Myocyte (in vitro differentiated cells): ENCODE data around the gene IL12RB2. TPM values are rescaled to one million over a fixed set of nuclear protein-coding genes. Genes with fewer than 3 reads are reported as not detected.
A peak's percentile ranks its signal among the peaks of the same experiment; 100 is the strongest.

Experiments
- DNase-seq: peaks from one replicate; pipeline ENCODE4 v3.0.0-alpha.2; 2012; ENCODE audit warnings: low read depth
- polyA plus RNA-seq: library from polyadenylated mRNA; unstranded; fragments of >200 nt; gene quantifications from one replicate; pipeline ENCODE4 v1.2.1, GENCODE V29; 2012; ENCODE audit warnings: missing spikeins
- total RNA-seq: library from RNA; depleted of rRNA; stranded (reverse); fragments of >200 nt; gene quantifications from 2 replicates; pipeline ENCODE4 v1.2.3, GENCODE V29; 2014

Gene IL12RB2
- total RNA-seq, result 0.10 TPM in 1 of 2 replicates, not detected in the other
- 0.09 TPM for polyA plus RNA-seq

- DNase-seq, result no peak
Measured at GRCh38 chr1:67307251-67308060, at the start of gene IL12RB2. IL12RB2 (plus strand) TSS chr1:67307873; CDS start chr1:67320369, 12,496 bp downstream.

GRCh38 chr1:67261680-67262079 is 46.0 kb upstream of the IL12RB2 start:
- peak; percentile 10 for DNase-seq

- DNase-seq, result no peak
Measured at GRCh38 chr1:67262735-67263134, 44.9 kb upstream of the IL12RB2 start.

GRCh38 chr1:67264152-67264551 is 43.5 kb upstream of the IL12RB2 start:
- DNase-seq, result no peak

GRCh38 chr1:67264899-67265298 is 42.8 kb upstream of the IL12RB2 start:
- no peak for DNase-seq

- DNase-seq, result no peak
Measured at GRCh38 chr1:67269061-67269460, 38.6 kb upstream of the IL12RB2 start.

- DNase-seq, result no peak
Measured at GRCh38 chr1:67270541-67270940, 37.1 kb upstream of the IL12RB2 start.

GRCh38 chr1:67273591-67273990 is 34.1 kb upstream of the IL12RB2 start:
- DNase-seq, result no peak

- DNase-seq, result no peak
Measured at GRCh38 chr1:67274623-67275325, 32.9 kb upstream of the IL12RB2 start.

- no peak for DNase-seq
Measured at GRCh38 chr1:67280696-67281095, 27.0 kb upstream of the IL12RB2 start.

- DNase-seq, result no peak
Measured at GRCh38 chr1:67281244-67281643, 26.4 kb upstream of the IL12RB2 start.

GRCh38 chr1:67285780-67286488 is 21.7 kb upstream of the IL12RB2 start:
- no peak for DNase-seq

GRCh38 chr1:67290236-67290635 is 17.4 kb upstream of the IL12RB2 start:
- DNase-seq, result no peak

- DNase-seq, result no peak
Measured at GRCh38 chr1:67294836-67295617, 12.6 kb upstream of the IL12RB2 start.

- no peak for DNase-seq
Measured at GRCh38 chr1:67298762-67299161, 8.9 kb upstream of the IL12RB2 start.

- DNase-seq, result peak; percentile 28
Measured at GRCh38 chr1:67299296-67299695, 8.4 kb upstream of the IL12RB2 start.

- peak; percentile 30 for DNase-seq
Measured at GRCh38 chr1:67300561-67300960, 7.1 kb upstream of the IL12RB2 start.

- DNase-seq, result no peak
Measured at GRCh38 chr1:67304023-67304422, 3.6 kb upstream of the IL12RB2 start.

GRCh38 chr1:67306547-67306946 is 1.1 kb upstream of the IL12RB2 start:
- DNase-seq, result no peak

- DNase-seq, result no peak
Measured at GRCh38 chr1:67308136-67308535, 463 bp downstream of the IL12RB2 start.

- no peak for DNase-seq
Measured at GRCh38 chr1:67312615-67313014, 4.9 kb downstream of the IL12RB2 start.
